Gastrocnemius medialis (tissue), 4 donors: ENCODE data around the gene CXCR1. TPM values are rescaled to one million over a fixed set of nuclear protein-coding genes. Genes with fewer than 3 reads are reported as not detected.

Source experiments
- ATAC-seq, 2 donors: fragments of 150-250 bp; one replicate each; pipeline ENCODE4 v1.9.1; 2016
- DNase-seq, 2 donors: peaks; one replicate each; pipeline ENCODE4 v3.0.0-alpha.2; 2019
- H3K27ac ChIP-seq, 4 donors: fragments of 200-600 bp; sonication (generic); 1 replicate in 1 of 4; 2 replicates in 3 of 4; pipeline ENCODE4 v1.5.1; 2016 to 2018; ENCODE audit warnings: mild to moderate bottlenecking in 2 of 4, moderate library complexity in 1 of 4
- H3K27me3 ChIP-seq, 3 donors: fragments of 200-600 bp; sonication (generic) in 2 of 3; 1 replicate in 1 of 3; 2 replicates in 2 of 3; pipeline versions ENCODE4 v1.5.1 to v1.6.0; 2016 to 2019; ENCODE audit warnings: mild to moderate bottlenecking in 1 of 3, moderate library complexity in 1 of 3
- H3K36me3 ChIP-seq, 2 donors: fragments of 200-600 bp; sonication (generic) in 1 of 2; one replicate each; pipeline ENCODE4 v1.5.1; 2017 to 2018
- H3K4me1 ChIP-seq, 2 donors: fragments of 200-600 bp; sonication (generic) in 1 of 2; one replicate each; pipeline ENCODE4 v1.5.1; 2016 to 2017; ENCODE audit warnings: mild to moderate bottlenecking in 2 of 2
- H3K4me3 ChIP-seq, 4 donors: fragments of 200-600 bp; sonication (generic) in 3 of 4; 1 replicate in 1 of 4; 2 replicates in 3 of 4; pipeline ENCODE4 v1.5.1; 2016 to 2019; ENCODE audit warnings: mild to moderate bottlenecking in 2 of 4
- H3K9me3 ChIP-seq, 3 donors: fragments of 200-600 bp; sonication (generic) in 2 of 3; 1 replicate in 1 of 3; 2 replicates in 2 of 3; pipeline ENCODE4 v1.5.1; 2016 to 2019
- POLR2A ChIP-seq, 2 donors: fragments of 450-650 bp; IDR thresholded peaks; one replicate each; pipeline ENCODE4 v1.6.1; 2017; ENCODE audit warnings: antibody characterized with exemption in 2 of 2, mild to moderate bottlenecking in 2 of 2, moderate library complexity in 2 of 2
- in situ Hi-C, 4 donors: fragments of 200-750 bp; cut with MboI; loops; one replicate each; pipeline versions ENCODE4 v1.15.0 to v1.8.0; 2017; ENCODE audit warnings: low sequenced_read_pairs in 4 of 4
- intact Hi-C: fragments of 100-400 bp; cut with DNase I; formaldehyde crosslinking; loops from one replicate; pipeline ENCODE4 v1.15.1; 2023; ENCODE audit warnings: low total_unique reads
- total RNA-seq, 4 donors: library from RNA; depleted of rRNA; stranded (reverse); fragments of >200 nt; gene quantifications; one replicate each; pipeline versions ENCODE4 v1.1.0 to v1.2.3, GENCODE V29; 2016
- TF ChIP-seq, protein P1 (sequence below), 5 experiments: fragments of 450-650 bp in 3 of 5; fragments of 200-600 bp in 2 of 5; sonication (generic) in 2 of 5; IDR thresholded peaks in 4 of 5; conservative IDR thresholded peaks in 1 of 5; 1 replicate in 4 of 5; 2 replicates in 1 of 5; pipeline ENCODE4 v1.5.1; 2016 to 2019; ENCODE audit warnings: antibody characterized with exemption in 5 of 5, mild to moderate bottlenecking in 3 of 5, moderate library complexity in 3 of 5

Gene CXCR1
- total RNA-seq, 4 donors from 2014 or later: 0.41 to 0.55 (median 0.53) TPM; not detected in 1

DNA sequence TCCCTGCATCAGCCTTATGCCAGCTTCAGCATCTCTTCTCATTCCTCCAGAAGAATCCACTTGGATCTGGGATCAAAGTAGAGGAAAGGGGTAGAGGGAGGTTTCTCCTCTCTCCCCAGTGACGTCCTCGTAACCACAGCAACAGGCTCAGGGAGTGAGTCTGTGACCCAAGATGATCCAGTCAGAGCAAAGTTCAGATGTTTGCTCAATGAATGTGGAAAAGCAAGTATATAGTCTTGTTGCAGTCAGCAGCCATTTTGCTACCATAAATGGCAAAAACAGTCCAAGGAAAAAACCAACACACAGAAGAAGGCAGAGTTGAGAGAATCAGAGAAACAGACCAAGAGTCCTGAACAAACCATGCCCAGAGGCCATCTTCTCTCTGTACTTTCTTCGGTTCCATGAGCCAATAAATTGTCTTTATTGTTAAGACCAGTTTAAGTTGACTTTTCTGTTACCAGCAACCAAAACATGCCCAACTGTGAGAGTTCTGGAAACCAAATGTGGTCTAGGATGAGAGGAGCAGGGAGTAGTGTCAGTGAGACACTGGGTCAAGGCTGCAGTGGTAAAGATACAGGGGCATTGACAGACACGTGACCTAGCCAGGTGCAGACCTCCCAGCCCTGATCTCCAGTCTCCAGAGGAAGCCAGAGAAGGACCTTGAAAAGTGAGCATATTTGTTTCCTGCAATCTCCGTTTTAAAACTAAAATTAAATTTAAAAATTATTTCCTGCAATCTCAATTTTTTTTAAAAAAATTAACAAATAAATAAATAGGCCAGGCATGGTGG is 3.2 kb upstream of the CXCR1 start:
- no peak for ATAC-seq
- no peak overlapping the region for H3K4me3 ChIP-seq
- no peak for DNase-seq
- intact Hi-C loops (no loop called here), in situ Hi-C loops (no loop called here)
- no peak overlapping the region for H3K27ac ChIP-seq
- H3K36me3 ChIP-seq: no peaks in the 10 kb centered on the region
- H3K9me3 ChIP-seq: no peaks in the 10 kb centered on the region
- H3K4me1 ChIP-seq: no peaks in the 10 kb centered on the region
- TF ChIP-seq, protein P1, sequence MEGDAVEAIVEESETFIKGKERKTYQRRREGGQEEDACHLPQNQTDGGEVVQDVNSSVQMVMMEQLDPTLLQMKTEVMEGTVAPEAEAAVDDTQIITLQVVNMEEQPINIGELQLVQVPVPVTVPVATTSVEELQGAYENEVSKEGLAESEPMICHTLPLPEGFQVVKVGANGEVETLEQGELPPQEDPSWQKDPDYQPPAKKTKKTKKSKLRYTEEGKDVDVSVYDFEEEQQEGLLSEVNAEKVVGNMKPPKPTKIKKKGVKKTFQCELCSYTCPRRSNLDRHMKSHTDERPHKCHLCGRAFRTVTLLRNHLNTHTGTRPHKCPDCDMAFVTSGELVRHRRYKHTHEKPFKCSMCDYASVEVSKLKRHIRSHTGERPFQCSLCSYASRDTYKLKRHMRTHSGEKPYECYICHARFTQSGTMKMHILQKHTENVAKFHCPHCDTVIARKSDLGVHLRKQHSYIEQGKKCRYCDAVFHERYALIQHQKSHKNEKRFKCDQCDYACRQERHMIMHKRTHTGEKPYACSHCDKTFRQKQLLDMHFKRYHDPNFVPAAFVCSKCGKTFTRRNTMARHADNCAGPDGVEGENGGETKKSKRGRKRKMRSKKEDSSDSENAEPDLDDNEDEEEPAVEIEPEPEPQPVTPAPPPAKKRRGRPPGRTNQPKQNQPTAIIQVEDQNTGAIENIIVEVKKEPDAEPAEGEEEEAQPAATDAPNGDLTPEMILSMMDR (IDR thresholded peaks at IDR 0.05 in 4 of 5, conservative IDR thresholded peaks at IDR 0.05 in 1 of 5): no peak
- TF ChIP-seq POLR2A (IDR thresholded peaks at IDR 0.05): no peak
- peaks cover 0 to 3% (median 0%) of the 10 kb centered on the region in 3 donors for H3K27me3 ChIP-seq

DNA sequence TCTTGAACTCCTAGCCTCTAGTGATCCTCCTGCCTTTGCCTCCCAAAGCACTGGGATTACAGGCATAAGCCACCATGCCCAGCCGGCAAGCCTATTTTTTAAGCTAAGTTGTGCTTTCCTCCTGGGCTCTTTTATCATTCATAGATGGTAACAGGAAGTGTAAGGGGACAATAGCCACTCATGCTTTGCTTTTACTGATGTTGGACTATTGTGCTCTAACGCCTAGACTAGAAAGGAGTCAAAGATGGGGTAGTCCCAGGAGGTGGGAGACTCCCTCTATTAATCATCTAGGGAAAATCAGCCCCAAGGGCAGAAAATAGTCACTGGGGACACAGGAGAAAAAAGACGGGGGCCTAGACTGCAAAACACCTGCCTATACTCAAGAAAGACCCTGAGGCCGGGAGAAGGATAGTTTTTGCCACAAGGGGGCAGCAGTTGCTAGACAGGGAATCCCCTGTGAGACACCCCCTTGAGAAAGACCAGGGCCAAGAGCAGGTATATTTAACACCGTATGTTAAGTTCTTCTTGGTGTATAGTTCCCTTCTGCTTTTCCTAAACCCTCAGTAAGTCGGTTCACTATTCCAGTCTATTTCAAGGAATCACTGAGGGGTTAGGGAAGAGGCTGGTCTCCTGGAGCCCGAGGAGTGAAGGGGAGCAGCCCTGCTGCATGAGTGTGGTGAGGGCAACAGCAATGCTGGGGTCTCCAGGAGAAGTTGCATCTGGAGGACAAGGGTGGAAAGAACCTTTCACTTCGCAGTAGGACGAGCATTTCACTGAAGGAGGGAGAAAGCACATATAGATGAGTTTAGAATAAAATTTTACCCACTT is 2.1 kb upstream of the CXCR1 start:
- Histone ChIP-seq H3K36me3 (no peaks in the 10 kb centered on the region), H3K9me3 (no peaks in the 10 kb centered on the region), H3K4me1 (no peaks in the 10 kb centered on the region), H3K27ac (no peak overlapping the region), H3K4me3 (no peak overlapping the region), H3K27me3 (peaks cover 0 to 3% (median 0%) of the 10 kb centered on the region in 3 donors)
- intact Hi-C loops: no loop called here
- in situ Hi-C loops: no loop called here
- TF ChIP-seq, protein P1 (IDR thresholded peaks at IDR 0.05 in 4 of 5, conservative IDR thresholded peaks at IDR 0.05 in 1 of 5): peak in 4 of 5 experiments; percentile 34 to 72 (median 48)
- no peak for TF ChIP-seq POLR2A (IDR thresholded peaks at IDR 0.05)
- DNase-seq (peak; percentile 7 to 34), ATAC-seq (peak in 1 of 2 donors; percentile 73)

- Histone ChIP-seq H3K4me3 (no peak overlapping the region), H3K36me3 (no peaks in the 10 kb centered on the region), H3K4me1 (no peaks in the 10 kb centered on the region), H3K9me3 (no peaks in the 10 kb centered on the region), H3K27me3 (peaks cover 0 to 3% (median 0%) of the 10 kb centered on the region in 3 donors), H3K27ac (no peak overlapping the region)
- in situ Hi-C loops: no loop called here
- DNase-seq (no peak), ATAC-seq (no peak)
- intact Hi-C loops: no loop called here
- TF ChIP-seq POLR2A (IDR thresholded peaks at IDR 0.05): no peak
- TF ChIP-seq, protein P1 (IDR thresholded peaks at IDR 0.05 in 4 of 5, conservative IDR thresholded peaks at IDR 0.05 in 1 of 5): no peak
Measured at GRCh38 chr2:218168016-218168415, 1.3 kb upstream of the CXCR1 start.

GRCh38 chr2:218162814-218163213 is 3.9 kb downstream of the CXCR1 start:
- Histone ChIP-seq H3K27me3 (no peaks in the 10 kb centered on the region), H3K27ac (no peak overlapping the region), H3K4me1 (no peaks in the 10 kb centered on the region), H3K4me3 (no peak overlapping the region), H3K36me3 (no peaks in the 10 kb centered on the region), H3K9me3 (no peaks in the 10 kb centered on the region)
- TF ChIP-seq, protein P1 (IDR thresholded peaks at IDR 0.05 in 4 of 5, conservative IDR thresholded peaks at IDR 0.05 in 1 of 5): no peak
- no peak for TF ChIP-seq POLR2A (IDR thresholded peaks at IDR 0.05)
- in situ Hi-C loops: no loop called here
- DNase-seq (no peak), ATAC-seq (no peak)
- intact Hi-C loops: no loop called here
